ENCODE measurements around the gene CHN2.

The CHN2 gene

DNA sequence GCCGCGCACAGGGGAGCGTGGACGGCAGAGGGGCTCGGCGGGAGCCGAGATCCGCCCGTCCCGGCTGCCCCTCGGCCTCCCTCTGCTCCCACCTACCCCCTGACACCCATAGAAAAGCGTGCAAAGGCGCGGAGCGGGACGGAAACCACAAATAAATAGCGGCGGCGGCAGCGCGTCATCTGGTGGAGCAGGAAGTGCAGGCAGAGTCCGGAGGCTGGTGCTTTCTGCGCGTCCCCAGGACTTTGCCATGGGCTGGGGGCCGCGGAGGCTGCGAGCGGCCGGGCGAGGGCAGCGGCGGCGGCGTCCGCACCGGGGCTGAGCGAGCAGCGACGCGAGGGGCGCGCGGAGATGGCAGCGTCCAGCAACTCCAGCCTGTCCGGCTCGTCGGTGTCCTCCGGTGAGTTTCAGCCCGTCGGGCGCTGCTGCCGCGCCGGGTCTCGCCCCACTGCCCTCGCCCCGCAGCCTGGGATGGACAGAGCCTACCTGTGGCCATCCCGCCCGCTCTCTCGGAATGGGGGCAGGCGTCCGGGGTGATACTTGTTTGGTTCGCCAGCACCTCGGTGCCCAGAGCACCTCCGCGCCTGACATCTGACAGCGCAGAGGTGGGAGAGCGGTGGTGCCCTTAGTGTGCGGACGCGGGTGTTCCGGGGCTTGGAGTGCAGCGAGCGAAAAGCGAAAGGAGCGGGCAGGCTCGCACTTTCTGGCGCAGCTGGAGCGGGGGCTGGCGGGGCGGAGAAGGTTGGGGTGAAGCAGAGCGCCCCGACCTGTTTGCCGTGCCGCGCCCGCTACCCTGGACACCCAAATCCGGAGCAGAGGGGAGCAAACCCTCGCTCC is at the start of gene CHN2:
Gene CHN2, plus strand, starts transcription at position 182 of the 834 bp plus-strand sequence.
- DNase-seq (ENCODE audit: low read depth in 4 of 4, low spot score in 1 of 4): no peak

DNA sequence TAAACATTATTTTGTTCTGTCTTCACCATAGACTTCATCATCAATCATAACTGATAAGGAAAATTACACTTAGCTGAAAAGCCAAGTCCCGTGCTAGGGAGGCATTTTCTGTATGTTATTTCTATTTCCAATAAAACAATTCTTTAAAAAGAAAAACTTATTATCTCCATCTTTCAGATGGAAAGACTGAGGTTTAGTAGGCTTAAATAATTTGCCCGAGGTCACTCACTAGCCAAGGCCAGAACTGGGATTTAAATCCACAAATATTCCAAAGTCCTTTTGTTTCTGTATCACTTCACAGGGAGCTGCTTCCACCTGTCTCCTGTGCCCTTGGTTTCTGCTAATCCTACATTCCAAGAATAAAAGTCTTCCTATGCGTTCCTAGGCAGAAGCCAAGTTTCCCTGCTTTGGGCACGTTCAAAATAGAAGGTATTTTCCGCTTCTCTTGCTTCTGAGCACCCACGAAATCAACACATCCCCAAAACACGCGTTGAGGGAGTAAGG is 49.0 kb upstream of the CHN2 start:
- DNase-seq (ENCODE audit: low read depth in 4 of 4, low spot score in 1 of 4): no peak

DNA sequence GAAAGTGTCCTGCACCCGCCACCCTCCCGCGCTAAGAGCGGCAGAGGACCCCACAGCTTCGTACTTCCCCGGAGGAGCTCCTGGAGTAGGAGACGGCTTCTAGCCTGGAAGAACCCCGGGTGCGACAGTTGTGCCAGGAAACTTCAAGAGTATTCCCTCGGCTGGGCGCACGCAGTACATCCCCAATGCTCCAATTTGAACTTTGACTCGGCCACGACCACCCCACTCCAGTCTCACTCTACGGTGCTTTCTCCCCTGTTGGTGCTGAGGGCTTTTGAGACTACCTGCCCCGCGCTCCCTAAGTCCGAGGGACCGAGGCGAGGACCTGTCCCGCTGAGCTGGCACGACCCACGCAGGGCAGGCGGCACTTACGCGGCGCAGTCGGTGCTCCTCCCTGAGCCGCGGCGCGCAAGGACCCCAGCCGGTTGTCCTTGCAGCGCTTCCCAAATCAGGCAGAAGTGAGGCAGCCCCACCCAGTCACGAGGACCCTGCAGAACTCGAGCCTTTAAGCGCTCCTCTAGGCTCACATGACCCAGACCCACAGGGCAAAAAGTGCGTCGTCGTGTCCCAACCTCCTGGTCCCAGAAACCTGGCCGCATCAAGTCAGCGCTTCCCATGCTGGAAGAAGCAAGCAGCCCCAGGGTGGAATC is 48.4 kb upstream of the CHN2 start, which contains the start of gene CPVL:
Gene CPVL, minus strand, starts transcription at position 481 of the 650 bp plus-strand sequence. CDS start 25,476 bp downstream, outside the sequence.
- DNase-seq (ENCODE audit: low read depth in 4 of 4, low spot score in 1 of 4): no peak

DNA sequence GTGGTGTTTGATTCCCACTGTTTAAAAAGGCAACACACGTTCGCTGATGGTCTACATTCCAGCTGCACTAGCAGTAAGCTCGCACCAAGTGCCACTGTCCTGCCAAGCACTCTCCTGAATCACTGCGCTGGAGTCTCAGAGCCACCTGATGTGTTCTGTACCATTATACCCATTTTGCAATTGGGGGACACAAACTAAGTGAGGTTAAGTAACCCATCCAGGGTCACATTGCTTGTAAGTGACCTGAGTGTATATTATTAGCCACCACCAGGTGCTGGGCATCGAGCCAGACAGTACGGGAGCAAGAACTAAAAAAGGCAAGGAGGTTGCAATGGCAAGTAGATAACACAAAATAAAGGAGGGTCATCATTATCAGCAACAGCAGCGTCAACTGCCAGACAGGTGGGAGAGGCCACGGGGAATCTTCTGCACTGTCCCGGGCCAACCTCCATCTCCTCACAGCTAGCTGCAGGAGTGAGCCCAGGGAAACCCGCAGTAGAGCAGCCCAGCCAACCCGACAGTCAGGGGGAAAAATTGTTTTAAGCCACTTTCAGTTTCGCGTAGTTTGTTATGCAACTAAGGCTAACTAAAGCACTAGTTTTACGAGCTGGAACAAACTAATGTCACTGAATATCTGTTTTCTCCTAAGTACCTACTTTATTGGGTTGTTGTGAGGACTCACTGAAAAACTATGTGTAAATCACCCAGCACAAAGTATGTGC is 47.5 kb upstream of the CHN2 start:
- DNase-seq (ENCODE audit: low read depth in 4 of 4, low spot score in 1 of 4): no peak

DNA sequence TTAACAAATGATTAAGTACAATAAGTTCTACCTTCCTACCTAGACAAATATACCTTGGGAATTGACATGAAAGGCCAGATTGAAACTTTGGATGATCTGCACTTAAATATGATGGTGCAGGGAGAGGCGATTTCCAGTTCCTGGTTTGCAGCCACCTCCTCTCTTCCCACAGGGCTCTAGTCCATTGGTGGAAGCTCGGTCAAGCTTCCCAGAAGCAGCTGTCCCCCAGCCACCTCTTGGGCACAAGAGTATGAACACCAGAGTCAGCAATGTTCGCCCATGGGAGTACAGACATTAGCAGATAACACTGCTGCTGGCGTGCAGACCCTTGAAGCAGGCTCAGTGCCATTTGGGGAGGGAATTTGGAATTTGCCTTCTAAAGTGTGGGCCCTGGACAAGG is 46.8 kb upstream of the CHN2 start:
- no peak for DNase-seq (ENCODE audit: low read depth in 4 of 4, low spot score in 1 of 4)

DNA sequence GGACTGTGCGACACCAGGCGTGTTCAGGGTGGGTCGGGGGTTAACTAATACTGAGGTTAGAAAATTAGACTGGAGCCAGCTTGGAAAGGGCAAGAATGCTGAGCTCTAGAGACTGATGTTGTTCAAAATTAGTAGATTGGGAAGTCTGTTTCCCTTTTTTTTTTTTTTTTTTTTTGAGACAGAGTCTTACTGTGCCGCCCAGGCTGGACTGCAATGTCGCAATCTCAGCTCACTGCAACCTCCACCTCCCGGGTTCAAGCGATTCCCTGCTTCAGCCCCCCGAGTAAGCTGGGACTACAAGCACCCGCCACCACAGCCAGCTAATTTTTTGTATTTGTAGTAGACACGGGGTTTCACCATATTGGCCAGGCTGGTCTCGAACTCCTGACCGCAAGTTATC is 45.5 kb upstream of the CHN2 start:
- no peak for DNase-seq (ENCODE audit: low read depth in 4 of 4, low spot score in 1 of 4)

DNA sequence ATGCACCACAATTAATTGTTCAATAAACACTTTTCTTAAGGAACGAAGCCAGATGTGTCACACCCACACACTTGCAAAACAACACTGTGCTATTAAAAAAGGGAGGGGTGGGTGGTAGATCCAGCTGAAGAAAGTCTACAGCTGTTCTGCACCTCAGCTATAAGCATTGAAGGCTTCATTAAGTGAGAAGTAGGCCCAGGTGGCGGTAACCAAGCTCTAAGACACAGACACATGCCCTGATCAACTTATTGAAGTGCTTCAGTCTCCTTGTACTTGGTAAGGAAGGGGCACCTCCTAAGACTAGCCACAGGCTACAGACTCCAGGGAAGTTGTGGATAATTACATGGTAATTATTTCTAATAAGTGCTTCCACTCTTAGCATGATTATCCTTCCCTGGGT is 43.7 kb upstream of the CHN2 start:
- no peak for DNase-seq (ENCODE audit: low read depth in 4 of 4, low spot score in 1 of 4)

DNA sequence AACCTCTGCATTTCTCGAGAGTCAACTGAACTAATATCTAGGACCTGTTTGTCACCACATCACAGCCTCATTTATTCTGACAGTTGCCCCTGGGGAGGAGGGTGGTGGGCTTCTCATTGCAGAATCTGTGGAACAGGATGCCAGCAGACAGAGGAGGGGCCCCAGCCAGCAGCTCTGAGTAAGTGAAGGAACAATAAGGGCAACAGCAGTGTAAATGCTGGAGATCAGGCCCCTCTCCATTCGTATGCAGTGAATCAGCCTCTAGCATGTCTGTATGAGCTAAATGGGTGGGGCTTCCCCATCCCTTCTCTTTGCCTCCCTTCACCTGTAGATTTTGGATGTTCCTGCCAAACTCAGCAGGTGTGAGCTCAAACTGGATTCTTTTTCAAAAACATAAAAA is 40.5 kb upstream of the CHN2 start:
- no peak for DNase-seq (ENCODE audit: low read depth in 4 of 4, low spot score in 1 of 4)

DNA sequence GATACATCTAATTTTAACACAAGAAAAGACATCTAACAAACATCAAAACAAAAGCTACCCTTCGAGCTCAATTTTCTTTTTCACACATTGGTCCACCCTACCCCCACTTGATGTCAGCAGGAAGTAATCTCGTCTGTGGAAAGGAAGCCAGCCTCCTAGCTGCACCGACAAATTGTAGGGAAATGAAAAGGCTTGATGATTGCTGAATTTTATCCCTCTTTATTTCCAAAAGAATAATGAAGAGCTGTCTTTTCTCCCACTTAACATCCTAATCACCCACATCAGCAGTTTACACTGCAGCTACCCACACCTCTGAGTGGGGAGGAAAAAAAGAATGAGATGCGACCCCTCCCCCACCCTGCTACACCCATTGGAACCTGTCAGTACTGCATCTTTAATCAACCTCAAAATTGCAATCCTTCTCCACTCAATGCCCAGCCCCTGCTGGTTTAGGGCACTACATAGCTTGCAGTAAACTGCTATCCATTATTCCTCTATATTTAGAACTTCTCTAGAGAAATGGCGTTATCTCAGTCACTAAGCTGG is 37.6 kb upstream of the CHN2 start:
- no peak for DNase-seq (ENCODE audit: low read depth in 4 of 4, low spot score in 1 of 4)

DNA sequence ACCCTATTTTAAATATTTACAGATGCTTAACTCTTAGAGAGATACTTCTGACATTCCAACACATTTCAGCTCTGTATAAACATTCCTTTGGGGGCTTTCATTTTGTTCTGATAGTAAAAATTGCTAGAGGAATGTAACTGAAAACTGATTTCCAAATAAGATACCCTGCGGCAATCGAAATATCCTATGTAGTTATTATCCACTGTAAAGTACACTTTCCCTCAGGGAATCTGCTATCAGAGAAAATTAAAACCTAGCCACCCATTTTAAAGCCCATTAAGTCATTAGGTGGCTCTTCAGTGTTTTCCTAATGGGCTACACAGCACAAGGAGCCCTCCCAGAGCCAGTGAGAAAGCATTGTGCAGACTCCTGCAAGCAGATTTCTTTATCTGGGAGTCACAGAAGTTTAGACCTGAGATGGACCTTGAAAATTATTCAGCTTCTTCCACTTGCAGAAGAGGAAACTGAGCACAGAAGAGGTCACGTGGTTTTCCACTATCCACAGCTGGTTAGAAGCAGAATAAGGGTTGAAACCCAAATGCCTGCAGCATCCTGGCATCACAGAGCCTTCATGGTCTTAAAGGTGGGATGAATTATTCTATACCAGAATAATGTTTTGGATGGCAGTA is 35.7 kb upstream of the CHN2 start:
- DNase-seq (ENCODE audit: low read depth in 4 of 4, low spot score in 1 of 4): no peak

DNA sequence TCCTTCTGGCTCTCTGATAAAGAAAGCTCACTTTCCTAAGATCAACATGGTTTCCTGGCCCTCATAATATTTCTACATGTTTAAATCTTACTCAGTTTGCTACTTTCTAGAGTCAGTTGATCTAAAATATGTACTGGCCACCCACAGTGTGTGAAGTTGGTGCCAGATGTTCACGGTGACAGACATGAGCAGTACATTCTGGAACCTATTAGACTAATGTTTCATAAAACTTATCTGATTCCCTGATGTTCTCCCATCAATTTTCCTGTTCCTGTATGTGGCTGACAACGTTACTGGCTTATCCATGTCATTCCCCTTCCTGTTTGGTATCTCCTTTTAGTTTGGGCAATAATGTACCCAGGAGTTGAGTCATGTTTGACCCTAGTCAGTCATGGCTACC is 34.5 kb upstream of the CHN2 start:
- DNase-seq (ENCODE audit: low read depth in 4 of 4, low spot score in 1 of 4): no peak

DNA sequence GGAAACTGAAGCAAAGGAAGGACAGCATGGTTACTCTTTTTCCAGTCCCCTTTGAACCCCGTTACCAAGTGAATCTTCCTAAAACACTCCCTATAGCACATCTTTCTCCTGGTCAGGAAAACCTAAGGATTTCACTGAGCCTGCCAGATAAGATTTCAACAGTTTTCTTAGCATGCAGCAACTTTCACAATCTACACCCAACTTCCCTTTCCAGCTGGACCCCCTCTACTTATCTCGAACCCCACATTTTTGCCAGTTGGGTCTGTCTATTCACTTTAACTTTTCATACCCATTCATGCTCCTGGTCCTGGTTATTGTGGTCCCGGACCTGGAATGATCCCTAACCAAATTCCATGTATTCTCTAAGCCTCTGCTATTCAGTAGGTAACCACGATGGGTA is 33.3 kb upstream of the CHN2 start:
- no peak for DNase-seq (ENCODE audit: low read depth in 4 of 4, low spot score in 1 of 4)

DNA sequence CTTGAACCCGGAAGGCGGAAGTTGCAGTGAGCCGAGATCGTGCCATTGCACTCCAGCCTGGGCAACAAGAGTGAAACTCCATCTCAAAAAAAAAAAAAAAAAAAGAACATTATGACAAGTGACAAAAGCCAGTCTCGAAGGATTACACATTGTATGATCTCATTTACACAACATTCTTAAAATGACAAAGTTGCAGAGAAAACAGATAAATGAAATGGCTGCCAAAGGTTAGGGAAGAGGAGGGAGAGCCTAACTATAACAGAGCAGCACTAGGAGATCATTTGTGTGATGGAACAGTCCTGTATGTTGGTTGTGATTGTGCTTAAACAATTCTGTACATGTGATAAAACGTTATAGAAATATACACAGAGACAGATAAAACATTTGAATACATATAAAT is 32.0 kb upstream of the CHN2 start:
- no peak for DNase-seq (ENCODE audit: low read depth in 4 of 4, low spot score in 1 of 4)

DNA sequence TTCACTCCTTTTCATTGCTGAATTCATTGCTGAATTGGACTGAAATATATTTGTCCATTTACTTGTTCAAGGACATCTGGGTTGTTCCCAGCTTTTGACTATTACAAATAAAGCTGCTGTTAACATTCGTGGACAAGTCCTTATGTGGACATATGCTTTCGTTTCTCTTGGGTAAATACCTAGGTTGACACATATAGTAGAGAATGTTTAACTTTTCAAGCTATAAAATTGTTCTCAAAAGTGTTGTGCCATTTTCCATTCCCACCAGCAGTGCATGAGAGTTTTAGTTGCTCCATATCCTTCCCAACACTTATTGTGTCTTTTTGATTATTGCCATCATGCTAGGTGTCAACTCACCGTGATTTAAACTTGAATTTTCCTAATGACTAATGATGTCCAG is 30.7 kb upstream of the CHN2 start:
- DNase-seq (ENCODE audit: low read depth in 4 of 4, low spot score in 1 of 4): no peak

DNA sequence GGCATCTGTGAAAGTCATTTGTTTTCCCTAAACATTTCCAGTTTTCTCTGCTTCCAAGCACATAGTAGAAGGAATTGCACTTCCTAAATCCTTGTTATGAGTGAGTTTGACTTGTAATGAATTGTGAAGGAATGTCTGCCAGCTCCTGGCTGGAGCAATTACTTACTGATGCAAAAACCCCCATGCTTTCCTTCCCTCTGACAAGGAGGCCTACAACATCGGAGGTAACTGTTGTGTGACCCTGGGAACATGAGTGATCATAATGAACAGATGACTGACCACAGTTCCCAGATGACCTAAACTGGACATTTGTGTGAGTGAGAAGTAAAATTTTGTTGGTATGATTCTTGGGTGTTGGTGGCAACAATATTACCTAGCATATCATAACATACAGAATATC is 26.9 kb upstream of the CHN2 start:
- DNase-seq (ENCODE audit: low read depth in 4 of 4, low spot score in 1 of 4): no peak

DNA sequence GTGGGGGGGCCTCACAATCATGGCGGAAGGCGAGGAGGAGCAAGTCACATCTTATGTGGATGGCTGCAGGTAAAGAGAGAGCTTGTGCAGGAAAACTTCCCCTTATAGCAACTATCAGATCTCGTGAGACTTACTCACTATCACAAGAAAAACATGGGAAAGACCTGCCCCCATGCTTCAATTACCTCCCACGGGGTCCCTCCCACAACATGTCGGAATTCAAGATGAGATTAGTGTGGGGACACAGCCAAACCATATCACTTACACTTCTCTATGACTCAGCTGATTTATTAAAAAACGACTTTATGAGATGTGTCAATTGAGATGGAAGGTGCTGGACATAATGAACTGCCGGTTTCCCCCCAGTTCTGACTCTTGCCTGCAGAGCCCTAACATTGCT is 23.8 kb upstream of the CHN2 start:
- DNase-seq (ENCODE audit: low read depth in 4 of 4, low spot score in 1 of 4): no peak

DNA sequence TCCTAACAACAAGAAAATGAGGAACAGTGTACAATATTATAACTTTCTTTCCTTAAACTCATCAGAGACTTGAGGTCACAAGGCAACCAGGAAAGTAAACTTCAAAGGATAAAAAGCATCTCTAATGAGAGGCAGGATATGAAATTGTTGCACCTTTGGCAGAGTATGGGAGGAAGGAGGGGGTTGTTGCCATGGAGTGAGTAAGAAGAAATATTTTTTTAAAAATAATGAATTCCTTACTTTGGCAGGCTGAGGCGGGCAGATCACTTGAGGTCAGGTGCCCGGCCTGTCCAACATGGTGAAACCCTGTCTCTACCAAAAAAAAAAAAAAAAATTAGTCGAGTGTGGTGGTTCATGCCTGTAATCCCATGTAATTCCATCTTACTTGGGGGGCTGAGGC is 21.1 kb upstream of the CHN2 start:
- no peak for DNase-seq (ENCODE audit: low read depth in 4 of 4, low spot score in 1 of 4)

DNA sequence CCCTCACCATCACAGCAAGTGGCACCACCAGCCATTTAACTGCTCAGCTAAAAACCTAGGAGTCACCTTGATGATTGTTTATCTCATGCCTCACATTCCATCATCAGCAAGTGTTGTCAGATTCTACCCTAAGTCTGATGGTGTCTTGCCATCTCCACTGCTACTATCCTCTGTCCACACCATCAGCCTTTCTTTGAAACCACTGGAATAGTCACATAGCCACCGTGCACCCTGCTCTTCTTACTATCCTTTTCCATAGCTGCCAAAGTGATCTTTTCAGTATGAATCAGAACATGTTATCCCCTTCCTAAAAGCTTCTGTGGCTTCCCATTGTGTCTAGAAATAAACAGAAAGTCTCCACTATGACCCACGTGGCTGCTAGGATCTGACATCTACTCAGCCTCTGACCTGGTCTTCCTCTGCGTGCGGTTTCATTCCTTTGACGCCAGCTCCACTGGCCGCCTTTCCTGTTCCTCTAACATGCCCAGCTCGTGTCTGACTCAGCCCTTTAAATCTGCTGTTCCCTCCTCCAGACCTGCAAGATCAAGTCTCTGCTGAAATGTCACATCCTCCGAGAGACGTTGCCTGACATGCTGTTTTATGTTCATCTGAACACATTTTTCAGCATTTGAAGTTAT is 16.5 kb upstream of the CHN2 start:
- no peak for DNase-seq (ENCODE audit: low read depth in 4 of 4, low spot score in 1 of 4)

DNA sequence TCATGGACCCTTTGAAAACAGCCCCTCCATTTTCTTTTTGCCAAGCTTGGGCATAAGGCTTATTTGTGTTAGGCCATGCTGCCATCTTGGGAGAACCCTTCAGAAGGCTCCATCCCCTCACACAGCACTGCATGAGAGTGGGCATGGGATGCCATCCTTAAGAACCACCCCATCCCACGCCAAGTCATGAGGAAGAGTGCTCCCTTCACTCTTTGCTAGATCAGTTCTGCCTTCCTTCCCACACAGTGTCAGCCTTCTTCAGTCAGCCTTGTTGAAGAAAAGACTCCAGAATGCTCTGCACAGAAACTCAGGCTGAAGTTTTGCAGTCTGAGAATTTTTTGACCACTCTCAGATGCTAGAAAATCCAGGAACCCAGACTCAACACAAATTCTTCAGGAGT is 15.5 kb upstream of the CHN2 start:
- DNase-seq (ENCODE audit: low read depth in 4 of 4, low spot score in 1 of 4): no peak

DNA sequence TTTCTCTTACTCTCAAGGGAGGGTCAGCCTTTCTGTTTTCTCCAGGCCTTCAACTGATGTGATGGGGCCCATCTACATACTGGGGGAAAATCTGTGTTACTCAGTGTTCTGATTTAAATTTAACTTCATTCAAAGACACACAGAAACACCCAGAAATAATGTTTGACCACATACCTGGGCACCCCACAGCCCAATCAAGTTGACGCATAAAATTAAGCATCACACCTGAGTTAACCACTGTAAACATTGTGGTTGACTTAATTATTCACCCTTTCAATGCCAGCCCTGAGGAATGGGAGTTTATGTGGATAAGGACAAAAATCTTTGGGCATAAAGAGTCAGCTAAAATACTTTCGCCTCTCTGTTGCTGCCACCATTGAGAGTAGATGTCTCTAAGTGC is 10.0 kb upstream of the CHN2 start:
- no peak for DNase-seq (ENCODE audit: low read depth in 4 of 4, low spot score in 1 of 4)

DNA sequence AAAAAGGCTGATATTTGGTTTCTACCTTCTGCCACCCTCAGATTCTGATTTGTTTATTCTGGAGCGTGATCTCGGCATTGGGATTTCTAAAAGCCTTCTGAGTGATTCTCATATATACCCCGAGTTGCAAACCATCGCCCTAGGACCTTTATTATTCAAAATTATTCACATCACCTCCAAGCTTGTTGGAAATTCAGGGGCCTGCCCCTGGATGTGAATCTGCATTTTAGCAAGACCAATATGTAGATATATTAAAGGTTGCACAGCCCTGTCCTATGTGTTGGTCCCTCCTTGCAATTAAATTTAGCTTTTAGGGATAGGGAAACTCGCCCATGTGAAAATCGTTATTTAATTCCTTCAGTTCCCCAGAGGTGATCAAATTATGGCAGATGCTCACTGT is 9.0 kb upstream of the CHN2 start:
- no peak for DNase-seq (ENCODE audit: low read depth in 4 of 4, low spot score in 1 of 4)

Measured in stimulated activated CD4-positive, alpha-beta T cell treated with anti-CD3 and anti-CD28 coated beads, Interleukin-1b, Interleukin-23, amount 100 ng/mL, for 24 hours (primary cell).